Keratinocyte (primary cell): ENCODE results near the gene ABHD12B. TPM values are rescaled to one million over a fixed set of nuclear protein-coding genes. Genes with fewer than 3 reads are reported as not detected.

Experiments used
- DNase-seq: peaks from one replicate; pipeline ENCODE4 v3.0.0-alpha.2; 2011; ENCODE audit warnings: low read depth, missing footprints, low spot score
- FAIRE-seq: peaks from 2 replicates; lab custom pipeline; 2011; peaks lifted over from hg19 to GRCh38; lab: Jason Lieb, UNC
- H2AFZ ChIP-seq: 2 replicates; pipeline ENCODE4 v1.6.0; 2012; ENCODE audit warnings: low read length, control low read depth, inconsistent platforms; ENCODE audit not compliant: control insufficient read depth
- H3K27ac ChIP-seq: 2 replicates; pipeline ENCODE4 v1.5.1; 2011; ENCODE audit warnings: low read length; ENCODE audit not compliant: control insufficient read depth, insufficient read depth
- H3K27me3 ChIP-seq: 3 replicates; pipeline ENCODE4 v1.6.0; 2011; ENCODE audit warnings: low read length; ENCODE audit not compliant: control insufficient read depth, insufficient read depth; ENCODE audit errors: extremely low read depth
- H3K36me3 ChIP-seq, 2 experiments: 2 replicates in 1 of 2; 3 replicates in 1 of 2; pipeline ENCODE4 v1.5.1; 2011; ENCODE audit warnings: low read length in 2 of 2, mild to moderate bottlenecking in 1 of 2; ENCODE audit not compliant: control insufficient read depth in 2 of 2, insufficient read depth in 2 of 2; ENCODE audit errors: extremely low read depth in 1 of 2
- H3K4me1 ChIP-seq: 3 replicates; pipeline ENCODE4 v1.5.1; 2011; ENCODE audit warnings: low read length; ENCODE audit not compliant: control insufficient read depth, insufficient read depth; ENCODE audit errors: extremely low read depth
- H3K4me2 ChIP-seq: 3 replicates; pipeline ENCODE4 v1.6.0; 2011; ENCODE audit warnings: low read depth, low read length; ENCODE audit not compliant: control insufficient read depth, insufficient read depth; ENCODE audit errors: extremely low read depth
- H3K4me3 ChIP-seq, 3 experiments: fragments of 200-600 bp in 1 of 3; sonication (generic) in 1 of 3; 2 replicates in 2 of 3; 3 replicates in 1 of 3; pipeline ENCODE4 v1.5.1; 2011 to 2016; ENCODE audit warnings: low read length in 3 of 3, mild to moderate bottlenecking in 3 of 3, control low read depth in 2 of 3, inconsistent platforms in 1 of 3, low read depth in 1 of 3, mixed read lengths in 1 of 3, mixed run types in 1 of 3, moderate library complexity in 1 of 3; ENCODE audit not compliant: control insufficient read depth in 2 of 3, insufficient read depth in 2 of 3; ENCODE audit errors: extremely low read depth in 1 of 3
- H3K79me2 ChIP-seq: 2 replicates; pipeline ENCODE4 v1.6.0; 2012; ENCODE audit warnings: low read length; ENCODE audit not compliant: control insufficient read depth, insufficient read depth
- H3K9ac ChIP-seq: 3 replicates; pipeline ENCODE4 v1.6.0; 2011; ENCODE audit warnings: low read length; ENCODE audit not compliant: control insufficient read depth, insufficient read depth; ENCODE audit errors: extremely low read depth
- H3K9me1 ChIP-seq: 3 replicates; pipeline ENCODE4 v1.6.0; 2011; ENCODE audit warnings: low read length; ENCODE audit not compliant: control insufficient read depth, insufficient read depth; ENCODE audit errors: extremely low read depth
- H3K9me3 ChIP-seq: 2 replicates; pipeline ENCODE4 v1.5.1; 2012; ENCODE audit warnings: low read depth, low read length; ENCODE audit not compliant: control insufficient read depth
- H4K20me1 ChIP-seq: 3 replicates; pipeline ENCODE4 v1.6.0; 2011; ENCODE audit warnings: low read length; ENCODE audit not compliant: control insufficient read depth, insufficient read depth; ENCODE audit errors: extremely low read depth
- EZH2 ChIP-seq: IDR thresholded peaks from one replicate; pipeline ENCODE4 v1.6.1; 2012; ENCODE audit warnings: inconsistent platforms, mild to moderate bottlenecking, low read length, moderate library complexity
- dilution Hi-C: fragments of 300-500 bp; cut with MboI; formaldehyde crosslinking; loops from one replicate; pipeline ENCODE4 v1.7.0; 2020; ENCODE audit warnings: low sequenced_read_pairs; ENCODE audit not compliant: extremely low pct_ligation_motif_present
- polyA plus RNA-seq, 5 experiments: library from polyadenylated mRNA; depleted of rRNA in 3 of 5; stranded (reverse) in 3 of 5; stranded (forward) in 1 of 5; unstranded in 1 of 5; fragments of >200 nt; gene quantifications; 1 replicate in 1 of 5; 2 replicates in 3 of 5; 3 replicates in 1 of 5; pipeline versions ENCODE4 v1.2.1 to v1.2.3, GENCODE V29; 2011 to 2012; ENCODE audit warnings: missing spikeins in 2 of 5, low read depth in 1 of 5, low replicate concordance in 1 of 5
- TF ChIP-seq, protein P1 (sequence below), 3 experiments: IDR thresholded peaks in 1 of 3; conservative IDR thresholded peaks in 1 of 3; optimal IDR thresholded peaks in 1 of 3; 2 replicates in 2 of 3; 3 replicates in 1 of 3; pipeline versions ENCODE3 to v1.5.1; 2011; ENCODE audit warnings: low read length in 3 of 3, mild to moderate bottlenecking in 3 of 3, moderate library complexity in 2 of 3, control low read depth in 1 of 3, inconsistent platforms in 1 of 3; ENCODE audit not compliant: insufficient read depth in 2 of 3; ENCODE audit errors: extremely low read depth in 1 of 3

The ABHD12B gene
- polyA plus RNA-seq, 1 donor (not counting 4 experiments of a cell fraction or from before 2014, with no cell fraction given) = not detected

DNA sequence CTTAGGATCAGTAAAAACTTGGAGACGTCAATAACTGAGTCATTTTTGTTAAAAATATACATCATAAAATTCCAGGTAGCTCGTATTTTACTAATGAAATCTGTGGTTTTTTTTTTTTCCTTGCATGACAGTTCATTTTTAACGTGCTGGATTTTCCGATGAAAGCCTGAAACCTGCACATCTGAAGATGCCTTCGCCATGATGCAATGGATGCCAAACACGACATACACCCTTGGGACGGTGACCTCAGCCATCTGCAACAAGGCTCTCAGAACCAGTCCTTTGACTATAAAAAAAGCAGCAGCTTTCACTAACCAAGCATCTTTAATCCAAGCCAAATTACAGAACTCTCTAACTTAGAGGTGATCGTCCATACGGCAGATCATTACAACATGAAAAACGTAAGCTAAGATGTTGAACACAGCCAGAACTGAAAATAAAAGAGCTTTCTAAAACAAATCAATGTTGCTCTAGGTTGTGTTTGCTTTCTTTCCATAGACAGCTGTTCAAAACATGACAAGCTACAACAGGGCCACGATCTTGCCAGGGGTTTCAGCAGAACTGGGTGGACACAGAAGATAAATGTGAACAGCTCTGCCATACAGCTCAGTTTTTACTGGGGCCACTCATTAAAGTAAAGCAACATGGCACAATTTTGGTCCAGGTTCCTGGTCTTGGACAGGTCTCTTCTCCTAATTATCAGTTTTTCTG, 48.6 kb upstream of the ABHD12B start:
- dilution Hi-C loops = no loop called here
- peak overlapping the region; percentile 48 for H3K27ac ChIP-seq
- H3K4me1 ChIP-seq = peaks cover 35% of the 10 kb centered on the region
- H4K20me1 ChIP-seq = no peaks in the 10 kb centered on the region
- no peak for TF ChIP-seq EZH2
- TF ChIP-seq, protein P1, sequence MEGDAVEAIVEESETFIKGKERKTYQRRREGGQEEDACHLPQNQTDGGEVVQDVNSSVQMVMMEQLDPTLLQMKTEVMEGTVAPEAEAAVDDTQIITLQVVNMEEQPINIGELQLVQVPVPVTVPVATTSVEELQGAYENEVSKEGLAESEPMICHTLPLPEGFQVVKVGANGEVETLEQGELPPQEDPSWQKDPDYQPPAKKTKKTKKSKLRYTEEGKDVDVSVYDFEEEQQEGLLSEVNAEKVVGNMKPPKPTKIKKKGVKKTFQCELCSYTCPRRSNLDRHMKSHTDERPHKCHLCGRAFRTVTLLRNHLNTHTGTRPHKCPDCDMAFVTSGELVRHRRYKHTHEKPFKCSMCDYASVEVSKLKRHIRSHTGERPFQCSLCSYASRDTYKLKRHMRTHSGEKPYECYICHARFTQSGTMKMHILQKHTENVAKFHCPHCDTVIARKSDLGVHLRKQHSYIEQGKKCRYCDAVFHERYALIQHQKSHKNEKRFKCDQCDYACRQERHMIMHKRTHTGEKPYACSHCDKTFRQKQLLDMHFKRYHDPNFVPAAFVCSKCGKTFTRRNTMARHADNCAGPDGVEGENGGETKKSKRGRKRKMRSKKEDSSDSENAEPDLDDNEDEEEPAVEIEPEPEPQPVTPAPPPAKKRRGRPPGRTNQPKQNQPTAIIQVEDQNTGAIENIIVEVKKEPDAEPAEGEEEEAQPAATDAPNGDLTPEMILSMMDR (optimal IDR thresholded peaks at IDR 0.05 in 1 of 3, IDR thresholded peaks at IDR 0.05 in 1 of 3, conservative IDR thresholded peaks at IDR 0.05 in 1 of 3; ENCODE audit: extremely low read depth in 1 of 3, insufficient read depth in 2 of 3, low read length in 3 of 3) = no peak
- DNase-seq = no peak
- H2AFZ ChIP-seq = no peak overlapping the region
- peak overlapping the region; percentile 75 for H3K4me2 ChIP-seq
- H3K4me3 ChIP-seq = peak overlapping the region in 1 of 3 experiments; percentile 22
- peaks cover 1 to 3% of the 10 kb centered on the region in 2 experiments for H3K36me3 ChIP-seq
- no peaks in the 10 kb centered on the region for H3K27me3 ChIP-seq
- FAIRE-seq = no peak
- peak overlapping the region; percentile 44 for H3K9ac ChIP-seq
- peaks cover 2% of the 10 kb centered on the region for H3K9me1 ChIP-seq
- no peaks in the 10 kb centered on the region for H3K9me3 ChIP-seq
- peaks cover 57% of the 10 kb centered on the region for H3K79me2 ChIP-seq

- FAIRE-seq (peak; percentile 5), DNase-seq (no peak)
- peak overlapping the region in 1 of 3 experiments; percentile 22 for H3K4me3 ChIP-seq
- H3K27me3 ChIP-seq = no peaks in the 10 kb centered on the region
- no peaks in the 10 kb centered on the region for H3K9me3 ChIP-seq
- peaks cover 2% of the 10 kb centered on the region for H3K9me1 ChIP-seq
- no peak for TF ChIP-seq EZH2
- TF ChIP-seq, protein P1 (optimal IDR thresholded peaks at IDR 0.05 in 1 of 3, IDR thresholded peaks at IDR 0.05 in 1 of 3, conservative IDR thresholded peaks at IDR 0.05 in 1 of 3; ENCODE audit: extremely low read depth in 1 of 3, insufficient read depth in 2 of 3, low read length in 3 of 3) = no peak
- peak overlapping the region; percentile 75 for H3K4me2 ChIP-seq
- H3K36me3 ChIP-seq = peaks cover 0 to 1% of the 10 kb centered on the region in 2 experiments
- H3K4me1 ChIP-seq = peaks cover 37% of the 10 kb centered on the region
- no peak overlapping the region for H3K9ac ChIP-seq
- H4K20me1 ChIP-seq = no peaks in the 10 kb centered on the region
- H3K79me2 ChIP-seq = peaks cover 63% of the 10 kb centered on the region
- peak overlapping the region; percentile 48 for H3K27ac ChIP-seq
- H2AFZ ChIP-seq = no peak overlapping the region
- dilution Hi-C loops = no loop called here
Measured at GRCh38 chr14:50823762-50824636, 47.9 kb upstream of the ABHD12B start.
